Measurements from ENCODE around the gene SRRM3.

DNA sequence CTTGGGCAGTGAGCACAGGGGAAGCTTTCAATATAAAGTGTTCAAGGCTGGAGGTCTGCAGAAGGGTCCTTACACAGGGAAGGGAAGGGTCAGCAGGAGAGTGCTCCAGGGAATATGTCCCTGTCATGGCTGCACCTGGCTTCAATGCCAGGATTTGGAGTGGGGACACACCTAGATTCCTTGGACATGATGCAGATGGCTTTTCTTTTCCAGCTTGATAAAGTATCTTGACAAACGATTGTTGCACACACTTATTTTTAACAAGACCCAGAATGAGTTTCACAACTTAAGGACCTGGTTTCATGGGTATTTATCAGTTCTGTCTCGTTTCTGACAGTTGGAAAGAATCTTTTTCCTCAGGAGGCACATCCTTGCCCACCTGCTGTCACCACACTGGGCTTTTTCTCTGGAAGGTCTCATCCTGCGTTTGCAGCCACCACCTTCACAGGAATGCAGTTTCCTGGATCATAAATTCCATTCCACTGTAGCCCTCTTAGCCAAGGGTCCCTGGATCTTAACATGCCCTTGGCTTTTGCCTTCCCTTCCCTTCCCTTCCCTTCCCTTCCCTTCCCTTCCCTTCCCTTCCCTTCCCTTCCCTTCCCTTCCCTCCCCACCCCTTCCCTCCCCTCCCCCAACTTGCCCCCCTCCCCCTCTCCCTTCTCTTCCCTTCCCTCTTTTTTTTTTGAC is 21.7 kb downstream of the SRRM3 start:
- TF ChIP-seq POLR2A (IDR thresholded peaks at IDR 0.05) (no peak), CTCF (IDR thresholded peaks at IDR 0.05) (no peak)
